Neural cell (in vitro differentiated cells): ENCODE data around the gene USP51. TPM values are rescaled to one million over a fixed set of nuclear protein-coding genes. Genes with fewer than 3 reads are reported as not detected.
"Not testable (repeated sequence)": the region's sequence is repeated elsewhere in the genome, so short reads cannot be mapped to it uniquely, and the experiment has no call there.

Source experiments
- H2AFZ ChIP-seq: fragments of 200-600, 300-800 bp; sonication (generic), shearing (Covaris generic); 2 replicates; pipeline ENCODE4 v1.6.0; 2014; ENCODE audit warnings: low read depth, mild to moderate bottlenecking, antibody characterized with exemption, low read length, moderate library complexity
- H3F3A ChIP-seq: fragments of 200-600 bp; shearing (Covaris generic); 2 replicates; pipeline ENCODE4 v1.6.1; 2016; ENCODE audit warnings: mild to moderate bottlenecking, moderate library complexity, mixed read lengths, antibody characterized with exemption, low read length; ENCODE audit not compliant: insufficient read depth, poor library complexity, severe bottlenecking
- H3K27ac ChIP-seq: fragments of 200-600, 300-800 bp; sonication (generic), shearing (Covaris generic); 2 replicates; pipeline ENCODE4 v1.5.1; 2014; ENCODE audit warnings: mild to moderate bottlenecking, low read length, moderate library complexity
- H3K27me3 ChIP-seq: fragments of 300-800, 200-600 bp; sonication (generic), shearing (Covaris generic); 2 replicates; pipeline ENCODE4 v1.6.0; 2014; ENCODE audit warnings: mild to moderate bottlenecking, low read depth, low read length, moderate library complexity; ENCODE audit not compliant: insufficient read depth
- H3K36me3 ChIP-seq: fragments of 300-800, 200-600 bp; sonication (generic), shearing (Covaris generic); 2 replicates; pipeline ENCODE4 v1.5.1; 2014; ENCODE audit warnings: mild to moderate bottlenecking, antibody characterized with exemption, low read length, moderate library complexity; ENCODE audit not compliant: insufficient read depth
- H3K4me2 ChIP-seq: fragments of 300-800, 200-600 bp; sonication (generic), shearing (Covaris generic); 2 replicates; pipeline ENCODE4 v1.6.0; 2014; ENCODE audit warnings: mild to moderate bottlenecking, low read length
- H3K4me3 ChIP-seq: fragments of 300-800, 200-600 bp; sonication (generic), shearing (Covaris generic); 2 replicates; pipeline ENCODE4 v1.5.1; 2014; ENCODE audit warnings: mild to moderate bottlenecking, low read length, moderate library complexity
- H3K79me2 ChIP-seq: fragments of 200-600 bp; shearing (Covaris generic); replicated peaks from 2 replicates; pipeline ENCODE4 v1.6.0; 2014; ENCODE audit warnings: mild to moderate bottlenecking, low read length, moderate library complexity; ENCODE audit not compliant: insufficient read depth
- H3K9ac ChIP-seq: fragments of 300-800, 200-600 bp; sonication (generic), shearing (Covaris generic); 2 replicates; pipeline ENCODE4 v1.6.1; 2016; ENCODE audit warnings: mild to moderate bottlenecking, low read length, mixed read lengths
- H3K9me2 ChIP-seq: fragments of 200-600 bp; shearing (Covaris generic); 2 replicates; pipeline ENCODE4 v1.6.1; 2016; ENCODE audit warnings: mild to moderate bottlenecking, low read length, mixed read lengths; ENCODE audit not compliant: insufficient read depth
- H3K9me3 ChIP-seq: fragments of 200-600, 300-800 bp; sonication (generic), shearing (Covaris generic); 2 replicates; pipeline ENCODE4 v1.6.1; 2016; ENCODE audit warnings: mild to moderate bottlenecking, mixed run types, low read length, moderate library complexity, mixed read lengths
- H4K20me1 ChIP-seq: fragments of 200-600 bp; shearing (Covaris generic); 2 replicates; pipeline ENCODE4 v1.6.1; 2016; ENCODE audit warnings: mild to moderate bottlenecking, mixed run types; ENCODE audit not compliant: insufficient read depth
- EP300 ChIP-seq: fragments of 450-650 bp; conservative IDR thresholded peaks from 2 replicates; pipeline ENCODE4 v1.6.1; 2014; ENCODE audit warnings: antibody characterized with exemption, mild to moderate bottlenecking, moderate library complexity; ENCODE audit not compliant: poor library complexity, severe bottlenecking
- EZH2 ChIP-seq: fragments of 200-600, 300-800 bp; shearing (Covaris generic), sonication (generic); IDR thresholded peaks from 2 replicates; pipeline ENCODE4 v1.6.1; 2014; ENCODE audit warnings: antibody characterized with exemption, low read length, borderline replicate concordance, mild to moderate bottlenecking; ENCODE audit not compliant: insufficient read depth, poor library complexity, severe bottlenecking
- MXI1 ChIP-seq: fragments of 450-650 bp; conservative IDR thresholded peaks from 2 replicates; pipeline ENCODE4 v1.6.1; 2014; ENCODE audit warnings: antibody characterized with exemption, mild to moderate bottlenecking; ENCODE audit not compliant: poor library complexity, severe bottlenecking
- POLR2AphosphoS5 ChIP-seq: IDR thresholded peaks from 2 replicates; pipeline ENCODE4 v1.6.1; 2012
- RAD21 ChIP-seq: fragments of 450-650 bp; conservative IDR thresholded peaks from 2 replicates; pipeline ENCODE4 v1.6.1; 2014; ENCODE audit warnings: antibody characterized with exemption, mild to moderate bottlenecking, moderate library complexity
- SMC3 ChIP-seq: fragments of 450-650 bp; conservative IDR thresholded peaks from 2 replicates; pipeline ENCODE4 v1.6.1; 2014; ENCODE audit warnings: antibody characterized with exemption, mild to moderate bottlenecking, moderate library complexity; ENCODE audit not compliant: poor library complexity
- TAF1 ChIP-seq: IDR thresholded peaks from 2 replicates; pipeline ENCODE4 v1.6.1; 2012; ENCODE audit warnings: low read depth
- polyA plus RNA-seq: library from polyadenylated mRNA; depleted of rRNA; stranded (reverse); fragments of >200 nt; gene quantifications from 2 replicates; pipeline ENCODE4 v1.2.3, GENCODE V29; 2014
- TF ChIP-seq, protein P1 (sequence below): fragments of 450-650 bp; IDR thresholded peaks from 2 replicates; pipeline ENCODE4 v1.5.1; 2014; ENCODE audit warnings: antibody characterized with exemption, mild to moderate bottlenecking, moderate library complexity; ENCODE audit not compliant: poor library complexity, severe bottlenecking
- TF ChIP-seq, protein P2 (sequence below): IDR thresholded peaks from 2 replicates; pipeline ENCODE4 v1.6.1; 2012; ENCODE audit warnings: borderline replicate concordance

USP51 gene
- polyA plus RNA-seq, 1 donor from 2014 or later, result 1.4 TPM

GRCh38 chrX:55522596-55523276 is 33.1 kb upstream of the USP51 start:
- Histone ChIP-seq H4K20me1 (no peaks in the 10 kb centered on the region), H3K9me2 (no peaks in the 10 kb centered on the region), H3F3A (no peaks in the 10 kb centered on the region), H3K9me3 (no peaks in the 10 kb centered on the region), H3K4me3 (no peak overlapping the region), H3K27me3 (no peaks in the 10 kb centered on the region), H3K9ac (peak overlapping the region; percentile 38), H3K36me3 (no peaks in the 10 kb centered on the region), H3K4me2 (no peak overlapping the region), H2AFZ (no peak overlapping the region), H3K79me2 (no peaks in the 10 kb centered on the region), H3K27ac (peak overlapping the region; percentile 75)
- peak; percentile 8 for TF ChIP-seq POLR2AphosphoS5
- TF ChIP-seq TAF1, result no peak

DNA sequence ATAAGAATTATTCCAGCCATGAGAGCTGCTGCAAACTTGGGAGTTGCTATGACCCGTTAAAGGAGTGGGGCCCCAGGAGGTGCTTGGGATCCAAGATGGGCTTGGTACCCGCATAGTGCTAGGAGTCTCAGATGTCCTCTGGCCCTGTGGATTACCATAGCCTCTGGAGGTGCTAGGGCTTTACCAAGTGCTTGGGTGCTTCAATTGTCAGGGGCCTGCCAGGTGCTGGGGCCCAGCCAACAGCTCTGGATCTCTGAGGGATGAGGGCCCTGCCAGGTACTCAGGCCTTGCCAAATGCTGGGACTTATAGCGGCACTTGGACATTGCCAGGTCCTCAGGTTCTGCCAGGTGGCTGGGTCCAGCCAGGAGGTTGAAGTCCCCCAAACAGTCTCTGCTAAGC is 32.0 kb upstream of the USP51 start:
- no peaks in the 10 kb centered on the region for H3K9me3 ChIP-seq
- H3K36me3 ChIP-seq, result no peaks in the 10 kb centered on the region
- no peak overlapping the region for H3K9ac ChIP-seq
- no peak overlapping the region for H3K4me3 ChIP-seq
- H3K4me2 ChIP-seq, result no peak overlapping the region
- no peak overlapping the region for H2AFZ ChIP-seq
- H3F3A ChIP-seq, result no peaks in the 10 kb centered on the region
- TF ChIP-seq MXI1 (no peak), RAD21 (no peak), EP300 (no peak), SMC3 (no peak), TAF1 (no peak), POLR2AphosphoS5 (no peak), EZH2 (no peak)
- TF ChIP-seq, protein P1, sequence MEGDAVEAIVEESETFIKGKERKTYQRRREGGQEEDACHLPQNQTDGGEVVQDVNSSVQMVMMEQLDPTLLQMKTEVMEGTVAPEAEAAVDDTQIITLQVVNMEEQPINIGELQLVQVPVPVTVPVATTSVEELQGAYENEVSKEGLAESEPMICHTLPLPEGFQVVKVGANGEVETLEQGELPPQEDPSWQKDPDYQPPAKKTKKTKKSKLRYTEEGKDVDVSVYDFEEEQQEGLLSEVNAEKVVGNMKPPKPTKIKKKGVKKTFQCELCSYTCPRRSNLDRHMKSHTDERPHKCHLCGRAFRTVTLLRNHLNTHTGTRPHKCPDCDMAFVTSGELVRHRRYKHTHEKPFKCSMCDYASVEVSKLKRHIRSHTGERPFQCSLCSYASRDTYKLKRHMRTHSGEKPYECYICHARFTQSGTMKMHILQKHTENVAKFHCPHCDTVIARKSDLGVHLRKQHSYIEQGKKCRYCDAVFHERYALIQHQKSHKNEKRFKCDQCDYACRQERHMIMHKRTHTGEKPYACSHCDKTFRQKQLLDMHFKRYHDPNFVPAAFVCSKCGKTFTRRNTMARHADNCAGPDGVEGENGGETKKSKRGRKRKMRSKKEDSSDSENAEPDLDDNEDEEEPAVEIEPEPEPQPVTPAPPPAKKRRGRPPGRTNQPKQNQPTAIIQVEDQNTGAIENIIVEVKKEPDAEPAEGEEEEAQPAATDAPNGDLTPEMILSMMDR, result no peak
- TF ChIP-seq, protein P2, sequence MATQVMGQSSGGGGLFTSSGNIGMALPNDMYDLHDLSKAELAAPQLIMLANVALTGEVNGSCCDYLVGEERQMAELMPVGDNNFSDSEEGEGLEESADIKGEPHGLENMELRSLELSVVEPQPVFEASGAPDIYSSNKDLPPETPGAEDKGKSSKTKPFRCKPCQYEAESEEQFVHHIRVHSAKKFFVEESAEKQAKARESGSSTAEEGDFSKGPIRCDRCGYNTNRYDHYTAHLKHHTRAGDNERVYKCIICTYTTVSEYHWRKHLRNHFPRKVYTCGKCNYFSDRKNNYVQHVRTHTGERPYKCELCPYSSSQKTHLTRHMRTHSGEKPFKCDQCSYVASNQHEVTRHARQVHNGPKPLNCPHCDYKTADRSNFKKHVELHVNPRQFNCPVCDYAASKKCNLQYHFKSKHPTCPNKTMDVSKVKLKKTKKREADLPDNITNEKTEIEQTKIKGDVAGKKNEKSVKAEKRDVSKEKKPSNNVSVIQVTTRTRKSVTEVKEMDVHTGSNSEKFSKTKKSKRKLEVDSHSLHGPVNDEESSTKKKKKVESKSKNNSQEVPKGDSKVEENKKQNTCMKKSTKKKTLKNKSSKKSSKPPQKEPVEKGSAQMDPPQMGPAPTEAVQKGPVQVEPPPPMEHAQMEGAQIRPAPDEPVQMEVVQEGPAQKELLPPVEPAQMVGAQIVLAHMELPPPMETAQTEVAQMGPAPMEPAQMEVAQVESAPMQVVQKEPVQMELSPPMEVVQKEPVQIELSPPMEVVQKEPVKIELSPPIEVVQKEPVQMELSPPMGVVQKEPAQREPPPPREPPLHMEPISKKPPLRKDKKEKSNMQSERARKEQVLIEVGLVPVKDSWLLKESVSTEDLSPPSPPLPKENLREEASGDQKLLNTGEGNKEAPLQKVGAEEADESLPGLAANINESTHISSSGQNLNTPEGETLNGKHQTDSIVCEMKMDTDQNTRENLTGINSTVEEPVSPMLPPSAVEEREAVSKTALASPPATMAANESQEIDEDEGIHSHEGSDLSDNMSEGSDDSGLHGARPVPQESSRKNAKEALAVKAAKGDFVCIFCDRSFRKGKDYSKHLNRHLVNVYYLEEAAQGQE, result no peak
- no peaks in the 10 kb centered on the region for H3K9me2 ChIP-seq
- H4K20me1 ChIP-seq, result no peaks in the 10 kb centered on the region
- peak overlapping the region; percentile 75 for H3K27ac ChIP-seq
- H3K79me2 ChIP-seq, result no peaks in the 10 kb centered on the region
- no peaks in the 10 kb centered on the region for H3K27me3 ChIP-seq

DNA sequence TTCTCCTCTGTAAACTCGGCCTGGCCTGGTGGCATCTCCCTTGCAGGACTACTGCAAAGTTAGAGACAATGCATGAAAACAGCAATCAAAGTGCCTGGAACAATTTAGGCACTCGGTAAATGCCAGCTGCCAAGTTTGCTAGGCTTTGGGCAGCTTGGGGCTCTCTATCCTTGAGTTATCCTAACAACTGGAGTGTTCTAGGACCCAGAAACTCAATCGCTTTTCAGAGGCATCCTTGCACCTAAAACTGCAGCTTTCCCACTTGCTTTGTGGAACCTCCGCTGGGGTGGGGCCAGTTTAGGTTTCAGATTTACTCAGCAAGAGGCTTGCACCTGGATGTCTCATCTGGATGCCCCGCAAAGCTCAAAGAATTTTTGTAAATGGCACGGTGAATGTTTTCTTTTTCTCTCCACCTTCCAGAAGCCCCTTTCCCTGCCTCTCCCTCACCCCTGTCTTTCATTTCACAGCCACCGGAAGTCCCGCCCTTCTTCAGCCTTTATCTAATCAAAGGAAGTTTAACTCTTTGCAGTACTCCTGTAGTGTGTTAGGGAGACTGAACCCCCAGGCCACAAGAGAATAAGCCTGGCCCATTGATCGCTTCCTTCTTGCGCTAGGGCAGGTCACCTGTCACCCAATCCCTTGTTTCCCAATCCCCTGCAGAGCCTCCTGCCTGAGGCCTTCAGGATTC is 27.3 kb upstream of the USP51 start:
- H3K4me3 ChIP-seq, H3K9me3 ChIP-seq, H3K79me2 ChIP-seq, H2AFZ ChIP-seq, H3K9ac ChIP-seq, H3K27ac ChIP-seq, H3K9me2 ChIP-seq, H3F3A ChIP-seq, H3K36me3 ChIP-seq, H3K27me3 ChIP-seq, H4K20me1 ChIP-seq, H3K4me2 ChIP-seq: not testable (repeated sequence)

GRCh38 chrX:55513045-55513737 is 23.5 kb upstream of the USP51 start:
- H3K36me3 ChIP-seq, H3F3A ChIP-seq, H3K27ac ChIP-seq, H3K4me3 ChIP-seq, H3K4me2 ChIP-seq, H2AFZ ChIP-seq, H3K9me2 ChIP-seq, H4K20me1 ChIP-seq, H3K9me3 ChIP-seq, H3K9ac ChIP-seq, H3K27me3 ChIP-seq, H3K79me2 ChIP-seq: not testable (repeated sequence)
